Thyroid gland (tissue), 4 donors: Measurements from ENCODE around the gene SGSM2. TPM values are rescaled to one million over a fixed set of nuclear protein-coding genes. Genes with fewer than 3 reads are reported as not detected.

Source experiments
- DNase-seq, 2 donors: peaks; one replicate each; pipeline ENCODE4 v3.0.0-alpha.2; 2019
- H3K27ac ChIP-seq, 3 donors: fragments of 200-600 bp; sonication (generic); 1 replicate in 2 of 3; 2 replicates in 1 of 3; pipeline ENCODE4 v1.5.1; 2016 to 2019; ENCODE audit warnings: mild to moderate bottlenecking in 1 of 3, moderate library complexity in 1 of 3
- H3K27me3 ChIP-seq: fragments of 200-600 bp; sonication (generic); one replicate; pipeline ENCODE4 v1.5.1; 2019
- H3K36me3 ChIP-seq, 2 donors: fragments of 200-600 bp; sonication (generic); one replicate each; pipeline ENCODE4 v1.5.1; 2016 to 2019
- H3K4me1 ChIP-seq, 2 donors: fragments of 200-600 bp; sonication (generic); one replicate each; pipeline ENCODE4 v1.5.1; 2017 to 2019
- H3K4me3 ChIP-seq, 3 donors: fragments of 200-600 bp; sonication (generic); replicated peaks in 1 of 3; 1 replicate in 2 of 3; 2 replicates in 1 of 3; pipeline ENCODE4 v1.5.1; 2016; ENCODE audit warnings: mild to moderate bottlenecking in 1 of 3
- H3K9me3 ChIP-seq: fragments of 200-600 bp; sonication (generic); one replicate; pipeline ENCODE4 v1.5.1; 2017
- POLR2A ChIP-seq, 2 donors: fragments of 450-650 bp; IDR thresholded peaks; one replicate each; pipeline ENCODE4 v1.6.1; 2017; ENCODE audit warnings: antibody characterized with exemption in 2 of 2, mild to moderate bottlenecking in 2 of 2, moderate library complexity in 1 of 2
- WGBS, 2 donors: methylation state at CpG; one replicate each; pipeline ENCODE4 v1.1.5; 2017; 5-methylcytosine and 5-hydroxymethylcytosine counted together
- intact Hi-C: fragments of 100-400 bp; cut with DNase I; formaldehyde crosslinking; loops from one replicate; pipeline ENCODE4 v1.15.1; 2023
- total RNA-seq, 4 donors: library from RNA; depleted of rRNA; stranded (reverse); fragments of >200 nt; gene quantifications; one replicate each; pipeline ENCODE4 v1.2.3, GENCODE V29; 2016
- TF ChIP-seq, protein P1 (sequence below), 6 experiments: fragments of 200-600 bp in 3 of 6; fragments of 450-650 bp in 3 of 6; sonication (generic) in 3 of 6; IDR thresholded peaks; one replicate each; pipeline ENCODE4 v1.5.1; 2016 to 2019; ENCODE audit warnings: antibody characterized with exemption in 6 of 6, mild to moderate bottlenecking in 2 of 6, inconsistent platforms in 1 of 6, moderate library complexity in 1 of 6

The SGSM2 gene
- total RNA-seq, 4 donors from 2014 or later: 47.8 to 82.7 (median 63.2) TPM

DNA sequence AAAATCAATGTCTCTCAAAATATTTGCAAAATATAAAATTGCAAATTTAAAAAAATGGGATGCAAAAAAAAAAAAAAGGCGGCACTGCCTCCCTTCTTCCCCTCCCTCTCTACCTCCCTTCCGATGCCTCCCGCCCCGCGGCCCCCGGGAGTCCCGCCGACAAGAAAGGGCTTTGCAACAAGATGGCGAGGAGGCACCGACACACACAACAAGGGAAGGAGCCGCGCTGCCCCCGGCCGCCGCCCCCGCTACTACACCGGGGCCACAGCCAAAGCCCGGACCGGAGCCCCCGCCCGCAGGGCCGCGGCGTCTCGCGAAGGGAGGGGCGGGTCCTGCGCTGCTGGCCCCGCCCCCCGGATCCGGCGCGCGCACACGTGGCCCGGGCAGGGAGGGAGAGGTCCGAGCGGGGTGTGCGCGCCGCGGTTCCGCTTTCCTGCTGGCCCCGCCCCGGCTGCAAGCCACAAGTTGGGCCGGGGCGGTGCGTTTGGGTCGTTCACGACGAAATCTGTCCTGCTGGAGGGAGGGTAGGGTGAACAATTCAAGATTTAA, 63.6 kb downstream of the SGSM2 start, which contains the start of gene MNT:
MNT (minus strand) TSS at position 184 of the 549 bp plus-strand sequence. CDS start 348 bp downstream, outside the sequence.
- Histone ChIP-seq H3K4me1 (peaks cover 36 to 63% of the 10 kb centered on the region in 2 donors), H3K36me3 (no peaks in the 10 kb centered on the region), H3K9me3 (no peaks in the 10 kb centered on the region), H3K27me3 (no peaks in the 10 kb centered on the region), H3K4me3 (peak within 1 kb of the TSS; percentile 43 to 95 (median 94)), H3K27ac (peak within 1 kb of the TSS; percentile 92 to 98 (median 95))
- WGBS, 2 donors: 0% methylated on average over 20 to 21 of the region's 51 CpGs
- DNase-seq: peak; percentile 95
- peak in 1 of 2 donors; percentile 77 for TF ChIP-seq POLR2A (IDR thresholded peaks at IDR 0.05)
- TF ChIP-seq, protein P1, sequence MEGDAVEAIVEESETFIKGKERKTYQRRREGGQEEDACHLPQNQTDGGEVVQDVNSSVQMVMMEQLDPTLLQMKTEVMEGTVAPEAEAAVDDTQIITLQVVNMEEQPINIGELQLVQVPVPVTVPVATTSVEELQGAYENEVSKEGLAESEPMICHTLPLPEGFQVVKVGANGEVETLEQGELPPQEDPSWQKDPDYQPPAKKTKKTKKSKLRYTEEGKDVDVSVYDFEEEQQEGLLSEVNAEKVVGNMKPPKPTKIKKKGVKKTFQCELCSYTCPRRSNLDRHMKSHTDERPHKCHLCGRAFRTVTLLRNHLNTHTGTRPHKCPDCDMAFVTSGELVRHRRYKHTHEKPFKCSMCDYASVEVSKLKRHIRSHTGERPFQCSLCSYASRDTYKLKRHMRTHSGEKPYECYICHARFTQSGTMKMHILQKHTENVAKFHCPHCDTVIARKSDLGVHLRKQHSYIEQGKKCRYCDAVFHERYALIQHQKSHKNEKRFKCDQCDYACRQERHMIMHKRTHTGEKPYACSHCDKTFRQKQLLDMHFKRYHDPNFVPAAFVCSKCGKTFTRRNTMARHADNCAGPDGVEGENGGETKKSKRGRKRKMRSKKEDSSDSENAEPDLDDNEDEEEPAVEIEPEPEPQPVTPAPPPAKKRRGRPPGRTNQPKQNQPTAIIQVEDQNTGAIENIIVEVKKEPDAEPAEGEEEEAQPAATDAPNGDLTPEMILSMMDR (IDR thresholded peaks at IDR 0.05): no peak
- intact Hi-C loops: no loop called here

DNA sequence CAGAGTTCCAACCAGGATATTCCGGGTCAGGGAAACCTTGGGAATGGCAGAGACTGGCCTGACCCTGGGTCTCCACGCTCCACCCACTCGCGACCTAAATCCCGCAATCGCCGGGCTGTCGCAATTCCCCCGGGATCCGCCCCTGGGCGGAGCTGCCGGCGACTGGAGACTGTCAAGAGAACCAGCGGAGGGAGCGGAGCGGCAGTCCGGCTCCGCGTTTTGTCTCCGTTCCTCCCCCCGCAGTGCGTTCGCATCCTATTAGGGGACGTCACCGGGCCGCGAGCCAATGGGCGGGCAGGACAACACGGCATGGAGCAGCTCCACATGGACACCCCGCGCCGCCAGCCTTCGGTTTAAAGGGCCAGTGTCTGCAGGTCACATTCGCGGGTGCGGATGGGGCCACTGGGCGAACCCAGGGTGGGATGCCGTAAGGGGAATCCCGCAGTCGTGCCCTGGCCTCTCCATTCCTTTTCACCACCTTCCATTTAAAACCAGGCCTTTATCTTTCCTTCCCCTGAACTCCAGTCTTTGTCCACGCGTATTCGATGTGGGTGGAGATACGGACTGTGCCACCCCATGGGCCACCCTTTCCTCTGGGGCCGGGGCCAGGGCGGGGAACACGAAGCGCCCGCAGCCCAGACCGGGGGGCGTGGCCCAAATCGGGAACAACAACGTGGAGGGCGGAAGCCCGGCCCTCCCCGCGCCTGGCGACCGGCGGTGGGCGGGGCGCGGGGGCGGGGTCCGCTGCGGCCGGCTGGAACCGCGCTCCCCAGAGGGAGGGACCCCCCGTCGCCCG, 64.3 kb downstream of the SGSM2 start:
- Histone ChIP-seq H3K4me3 (peak overlapping the region; percentile 34 to 95 (median 43)), H3K27ac (peak overlapping the region; percentile 92 to 98 (median 95)), H3K36me3 (no peaks in the 10 kb centered on the region), H3K27me3 (no peaks in the 10 kb centered on the region), H3K9me3 (no peaks in the 10 kb centered on the region), H3K4me1 (peaks cover 29 to 63% of the 10 kb centered on the region in 2 donors)
- 0 to 1% methylated on average over 40 to 49 of the region's 72 CpGs for WGBS, 2 donors
- TF ChIP-seq, protein P1 (IDR thresholded peaks at IDR 0.05): peak in 1 of 6 experiments; percentile 38
- no peak for TF ChIP-seq POLR2A (IDR thresholded peaks at IDR 0.05)
- intact Hi-C loops: no loop called here
- peak; percentile 100 for DNase-seq

DNA sequence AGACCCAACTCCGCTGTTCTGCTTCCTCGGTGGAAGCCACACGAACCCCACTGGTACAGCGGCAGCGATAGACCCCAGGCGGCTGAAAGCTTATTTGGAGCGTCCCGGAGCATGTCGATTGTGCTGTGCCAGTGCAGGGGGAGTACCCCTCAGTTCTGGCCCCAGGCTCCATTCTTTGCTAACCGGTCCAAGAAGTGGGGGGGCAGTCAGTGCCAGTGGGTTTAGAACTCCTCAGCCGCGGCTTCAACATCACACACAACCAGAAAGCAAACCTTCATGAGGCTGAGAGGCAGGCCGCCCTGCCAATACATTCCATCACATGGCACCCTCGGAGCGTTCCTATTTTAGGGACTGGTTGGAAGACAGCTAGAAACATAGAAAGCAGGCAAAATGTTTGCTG, 65.2 kb downstream of the SGSM2 start:
- peaks cover 23 to 55% of the 10 kb centered on the region in 2 donors for H3K4me1 ChIP-seq
- peak overlapping the region; percentile 92 to 98 (median 95) for H3K27ac ChIP-seq
- no peak for TF ChIP-seq POLR2A (IDR thresholded peaks at IDR 0.05)
- TF ChIP-seq, protein P1 (IDR thresholded peaks at IDR 0.05): no peak
- intact Hi-C loops: no loop called here
- peak; percentile 22 to 28 for DNase-seq
- no peaks in the 10 kb centered on the region for H3K27me3 ChIP-seq
- peak overlapping the region in 2 of 3 donors; percentile 22 to 95 for H3K4me3 ChIP-seq
- H3K36me3 ChIP-seq: no peaks in the 10 kb centered on the region
- WGBS, 2 donors: 22 to 26% methylated on average over 5 to 15 of the region's 15 CpGs
- H3K9me3 ChIP-seq: no peaks in the 10 kb centered on the region

DNA sequence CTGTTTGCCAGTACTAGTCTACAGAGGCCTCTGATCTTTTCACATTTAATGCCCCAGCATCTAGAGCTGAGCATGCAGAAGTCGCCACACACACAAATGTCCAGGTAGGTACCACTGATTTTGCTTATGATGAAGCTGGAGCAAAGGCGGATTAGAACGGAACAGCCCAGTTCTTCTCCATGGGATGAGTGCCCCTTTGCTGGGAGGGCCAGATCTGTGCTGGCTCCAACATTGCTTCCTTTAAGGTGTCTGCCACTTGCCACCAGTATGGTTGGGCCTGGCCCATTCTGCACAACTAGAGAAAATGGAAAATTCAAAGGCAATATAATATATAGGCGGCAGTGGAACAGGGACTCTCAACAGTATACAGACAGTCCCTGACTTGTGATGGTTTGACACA, 65.7 kb downstream of the SGSM2 start:
- H3K4me3 ChIP-seq: no peak overlapping the region
- no peaks in the 10 kb centered on the region for H3K27me3 ChIP-seq
- no peak for DNase-seq
- H3K4me1 ChIP-seq: peaks cover 18 to 50% of the 10 kb centered on the region in 2 donors
- 95 to 96% methylated on average over 4 of the region's 4 CpGs for WGBS, 2 donors
- H3K27ac ChIP-seq: peak overlapping the region in 2 of 3 donors; percentile 92 to 95
- no peaks in the 10 kb centered on the region for H3K36me3 ChIP-seq
- intact Hi-C loops: no loop called here
- no peaks in the 10 kb centered on the region for H3K9me3 ChIP-seq
- TF ChIP-seq, protein P1 (IDR thresholded peaks at IDR 0.05): no peak
- no peak for TF ChIP-seq POLR2A (IDR thresholded peaks at IDR 0.05)
